ENCODE results near the gene TGM6. TPM values are rescaled to one million over a fixed set of nuclear protein-coding genes. Genes with fewer than 3 reads are reported as not detected.

TGM6 gene
- total RNA-seq, 2 experiments from 2014 or later = not detected

GRCh38 chr20:2346188-2346587 is 34.5 kb upstream of the TGM6 start:
- Mint-ChIP-seq H3K4me3 (no peak overlapping the region), H3K36me3 (no peaks in the 10 kb centered on the region), H3K27ac (no peak overlapping the region), H3K4me1 (no peaks in the 10 kb centered on the region), H3K9me3 (ENCODE audit: low read depth) (peaks cover 2% of the 10 kb centered on the region), H3K27me3 (peaks cover 10% of the 10 kb centered on the region)
- ATAC-seq = no peak
- CTCF ChIA-PET = interaction anchor here (0.7 to 1.1 kb wide), 3 partner anchors 19 to 139 kb away, joined by 3 read pairs; no protein-coding TSS in a partner anchor
- no peak for DNase-seq

DNA sequence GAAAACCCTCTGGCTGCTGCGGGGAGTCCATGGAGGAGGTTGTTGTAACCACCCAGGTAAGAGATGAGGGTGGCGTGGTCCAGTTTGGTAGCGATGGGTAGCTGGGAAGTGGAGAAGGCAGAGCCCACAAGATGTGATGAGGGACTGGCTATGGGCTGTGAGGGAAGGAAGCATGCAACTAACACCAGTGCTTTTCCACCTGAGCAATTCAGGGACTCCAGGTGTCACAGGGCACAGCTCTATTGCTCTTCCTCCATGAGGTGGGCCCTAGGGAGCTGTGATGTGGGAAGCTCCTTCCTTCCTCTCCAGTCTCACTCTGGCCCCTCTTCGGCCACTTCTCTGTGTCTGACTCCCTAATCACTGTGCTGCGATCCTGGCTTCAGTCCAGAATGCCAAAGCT is 32.4 kb upstream of the TGM6 start:
- DNase-seq = no peak
- H3K4me3 Mint-ChIP-seq = no peak overlapping the region
- H3K27me3 Mint-ChIP-seq = peaks cover 15% of the 10 kb centered on the region
- no peak overlapping the region for H3K27ac Mint-ChIP-seq
- no peaks in the 10 kb centered on the region for H3K36me3 Mint-ChIP-seq
- no peak for ATAC-seq
- CTCF ChIA-PET = no interaction called here
- peaks cover 2% of the 10 kb centered on the region for H3K9me3 Mint-ChIP-seq (ENCODE audit: low read depth)
- peaks cover 3% of the 10 kb centered on the region for H3K4me1 Mint-ChIP-seq

GRCh38 chr20:2349801-2350200 is 30.9 kb upstream of the TGM6 start:
- Mint-ChIP-seq H3K27me3 (peaks cover 25% of the 10 kb centered on the region), H3K9me3 (ENCODE audit: low read depth) (peaks cover 2% of the 10 kb centered on the region), H3K4me3 (no peak overlapping the region), H3K27ac (no peak overlapping the region), H3K4me1 (peaks cover 3% of the 10 kb centered on the region), H3K36me3 (no peaks in the 10 kb centered on the region)
- DNase-seq (no peak), ATAC-seq (no peak)
- CTCF ChIA-PET = interaction anchor here (1.1 to 1.4 kb wide), 3 partner anchors 38 to 126 kb away, joined by 3 to 5 read pairs (median 5); no protein-coding TSS in a partner anchor

DNA sequence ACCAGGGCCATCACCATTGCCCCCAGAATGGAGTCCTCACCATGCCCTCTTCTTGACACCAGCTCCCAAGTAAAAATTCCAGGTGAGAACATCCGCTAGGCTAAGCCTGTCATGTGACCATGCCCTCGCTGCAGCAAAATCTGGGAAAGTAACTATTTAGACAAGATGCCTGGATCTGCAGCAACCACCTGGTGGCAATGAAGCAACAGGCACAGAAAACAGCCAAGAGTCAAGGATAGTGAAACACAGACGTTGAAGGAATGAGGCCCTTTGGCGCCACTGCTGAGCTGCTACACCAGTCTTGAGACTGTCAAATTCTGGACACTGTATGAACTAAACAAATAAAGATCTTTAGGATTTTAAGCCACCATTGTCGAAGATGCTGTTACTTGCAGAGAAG is 30.1 kb upstream of the TGM6 start:
- no peak overlapping the region for H3K4me3 Mint-ChIP-seq
- H3K27ac Mint-ChIP-seq = no peak overlapping the region
- H3K4me1 Mint-ChIP-seq = peaks cover 3% of the 10 kb centered on the region
- no peak for ATAC-seq
- H3K27me3 Mint-ChIP-seq = peaks cover 27% of the 10 kb centered on the region
- H3K36me3 Mint-ChIP-seq = no peaks in the 10 kb centered on the region
- no peak for DNase-seq
- peaks cover 2% of the 10 kb centered on the region for H3K9me3 Mint-ChIP-seq (ENCODE audit: low read depth)
- CTCF ChIA-PET = interaction anchor here (0.7 to 1.4 kb wide), 3 partner anchors 37 to 324 kb away, joined by 3 to 5 read pairs (median 5); no protein-coding TSS in a partner anchor

DNA sequence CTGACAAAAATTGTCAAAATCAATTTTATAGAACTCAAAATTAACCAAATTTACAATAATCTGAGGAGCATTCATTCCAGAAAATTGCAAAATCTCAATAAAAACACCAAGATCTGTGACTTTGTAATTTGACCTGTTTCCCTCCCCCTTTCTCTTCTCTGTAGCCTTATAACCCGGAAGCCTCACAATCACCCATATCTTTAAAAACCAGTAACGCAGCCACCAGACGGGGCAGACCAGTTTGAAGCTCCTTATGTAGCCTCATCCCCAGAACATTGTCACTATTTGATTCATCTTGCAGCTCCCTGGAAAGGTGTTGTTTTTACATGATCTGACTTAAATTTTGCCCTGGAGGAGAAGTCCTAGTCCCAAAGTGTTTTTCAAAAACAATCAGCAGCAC is 27.5 kb upstream of the TGM6 start:
- no peaks in the 10 kb centered on the region for H3K9me3 Mint-ChIP-seq (ENCODE audit: low read depth)
- H3K4me1 Mint-ChIP-seq = peaks cover 3% of the 10 kb centered on the region
- CTCF ChIA-PET = interaction anchor here (0.7 kb wide), 1 partner anchor 21 kb away, joined by 3 read pairs; no protein-coding TSS in a partner anchor
- no peak overlapping the region for H3K4me3 Mint-ChIP-seq
- H3K27me3 Mint-ChIP-seq = peaks cover 34% of the 10 kb centered on the region
- ATAC-seq (no peak), DNase-seq (no peak)
- no peaks in the 10 kb centered on the region for H3K36me3 Mint-ChIP-seq
- no peak overlapping the region for H3K27ac Mint-ChIP-seq

- Mint-ChIP-seq H3K9me3 (ENCODE audit: low read depth) (peaks cover 3% of the 10 kb centered on the region), H3K4me3 (no peak overlapping the region), H3K27me3 (peaks cover 58% of the 10 kb centered on the region), H3K4me1 (peaks cover 3% of the 10 kb centered on the region), H3K27ac (no peak overlapping the region), H3K36me3 (no peaks in the 10 kb centered on the region)
- ATAC-seq (no peak), DNase-seq (no peak)
- CTCF ChIA-PET = interaction anchor here (1.2 kb wide), 1 partner anchor 96 kb away, joined by 4 read pairs; no protein-coding TSS in a partner anchor
Measured at GRCh38 chr20:2357114-2357513, 23.6 kb upstream of the TGM6 start.

DNA sequence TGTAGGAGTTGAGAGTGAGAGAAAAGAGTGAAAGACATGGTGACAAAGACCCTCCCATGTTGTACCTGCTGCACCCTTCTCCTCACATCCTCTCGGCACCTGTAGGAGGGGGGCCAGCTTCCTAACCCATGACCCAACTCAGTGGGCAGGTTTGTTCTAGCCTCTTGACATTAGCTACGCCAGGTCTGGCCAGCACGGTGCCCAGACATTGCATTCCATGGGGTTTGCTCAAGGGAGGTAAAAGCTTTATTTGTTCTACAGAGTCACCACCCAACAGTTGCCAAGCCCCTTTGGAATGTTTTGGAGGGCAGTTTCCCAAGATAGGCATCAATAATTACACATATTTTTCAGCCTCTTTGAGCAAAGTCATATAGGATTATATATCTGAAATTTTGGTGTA is 22.7 kb upstream of the TGM6 start:
- CTCF ChIA-PET = no interaction called here

GRCh38 chr20:2361035-2361593 is 19.6 kb upstream of the TGM6 start:
- Mint-ChIP-seq H3K4me3 (no peak overlapping the region), H3K27me3 (peaks cover 40% of the 10 kb centered on the region), H3K36me3 (no peaks in the 10 kb centered on the region), H3K27ac (no peak overlapping the region), H3K4me1 (no peaks in the 10 kb centered on the region), H3K9me3 (ENCODE audit: low read depth) (peaks cover 3% of the 10 kb centered on the region)
- CTCF ChIA-PET = no interaction called here
- no peak for DNase-seq
- ATAC-seq = no peak

More for the DNA sequence above, 22.7 kb upstream of the TGM6 start:
- Mint-ChIP-seq H3K27ac (no peak overlapping the region), H3K36me3 (no peaks in the 10 kb centered on the region), H3K27me3 (peaks cover 57% of the 10 kb centered on the region), H3K4me3 (no peak overlapping the region), H3K9me3 (ENCODE audit: low read depth) (peaks cover 3% of the 10 kb centered on the region), H3K4me1 (no peaks in the 10 kb centered on the region)
- ATAC-seq (no peak), DNase-seq (no peak)

- Mint-ChIP-seq H3K27ac (no peak overlapping the region), H3K4me3 (no peak overlapping the region), H3K9me3 (ENCODE audit: low read depth) (peaks cover 3% of the 10 kb centered on the region), H3K36me3 (no peaks in the 10 kb centered on the region), H3K27me3 (peaks cover 34% of the 10 kb centered on the region), H3K4me1 (no peaks in the 10 kb centered on the region)
- DNase-seq (no peak), ATAC-seq (no peak)
- CTCF ChIA-PET = no interaction called here
Measured at GRCh38 chr20:2363187-2363586, 17.5 kb upstream of the TGM6 start.

- H3K27ac Mint-ChIP-seq = no peak overlapping the region
- H3K4me3 Mint-ChIP-seq = no peak overlapping the region
- ATAC-seq (no peak), DNase-seq (no peak)
- CTCF ChIA-PET = no interaction called here
- peaks cover 3% of the 10 kb centered on the region for H3K9me3 Mint-ChIP-seq (ENCODE audit: low read depth)
- no peaks in the 10 kb centered on the region for H3K36me3 Mint-ChIP-seq
- no peaks in the 10 kb centered on the region for H3K4me1 Mint-ChIP-seq
- peaks cover 37% of the 10 kb centered on the region for H3K27me3 Mint-ChIP-seq
Measured at GRCh38 chr20:2363587-2363986, 17.1 kb upstream of the TGM6 start.

DNA sequence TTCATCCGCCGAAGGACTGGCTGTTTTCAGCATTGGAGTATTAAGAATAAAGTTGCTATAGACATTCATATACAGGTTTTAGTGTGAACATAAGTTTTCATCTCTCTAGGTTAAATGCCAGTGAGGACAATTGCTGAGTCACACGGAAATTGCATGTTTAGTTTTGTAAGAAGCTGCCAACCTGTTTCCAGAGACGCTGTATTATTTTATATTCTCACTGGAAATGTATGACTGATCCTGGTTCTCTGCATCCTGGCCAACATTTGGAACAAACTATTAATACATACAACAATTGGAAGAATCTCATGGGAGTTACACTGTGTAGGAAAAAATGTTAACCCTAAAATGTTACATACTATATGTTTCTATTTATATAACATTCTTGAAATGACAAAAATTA is 16.7 kb upstream of the TGM6 start:
- no peak for ATAC-seq
- H3K27me3 Mint-ChIP-seq = peaks cover 37% of the 10 kb centered on the region

GRCh38 chr20:2365091-2365490 is 15.6 kb upstream of the TGM6 start:
- Mint-ChIP-seq H3K4me3 (no peak overlapping the region), H3K36me3 (peaks cover 2% of the 10 kb centered on the region), H3K27me3 (peaks cover 31% of the 10 kb centered on the region), H3K27ac (no peak overlapping the region), H3K4me1 (no peaks in the 10 kb centered on the region), H3K9me3 (ENCODE audit: low read depth) (peaks cover 5% of the 10 kb centered on the region)
- no peak for DNase-seq
- CTCF ChIA-PET = interaction anchor here (0.9 kb wide), 1 partner anchor 19 kb away, joined by 3 read pairs; no protein-coding TSS in a partner anchor
- ATAC-seq = no peak

More for the DNA sequence above, 16.7 kb upstream of the TGM6 start:
- CTCF ChIA-PET = no interaction called here
- H3K36me3 Mint-ChIP-seq = peaks cover under 1% of the 10 kb centered on the region
- no peak overlapping the region for H3K27ac Mint-ChIP-seq
- no peak for DNase-seq
- no peaks in the 10 kb centered on the region for H3K4me1 Mint-ChIP-seq
- peaks cover 4% of the 10 kb centered on the region for H3K9me3 Mint-ChIP-seq (ENCODE audit: low read depth)
- H3K4me3 Mint-ChIP-seq = no peak overlapping the region

DNA sequence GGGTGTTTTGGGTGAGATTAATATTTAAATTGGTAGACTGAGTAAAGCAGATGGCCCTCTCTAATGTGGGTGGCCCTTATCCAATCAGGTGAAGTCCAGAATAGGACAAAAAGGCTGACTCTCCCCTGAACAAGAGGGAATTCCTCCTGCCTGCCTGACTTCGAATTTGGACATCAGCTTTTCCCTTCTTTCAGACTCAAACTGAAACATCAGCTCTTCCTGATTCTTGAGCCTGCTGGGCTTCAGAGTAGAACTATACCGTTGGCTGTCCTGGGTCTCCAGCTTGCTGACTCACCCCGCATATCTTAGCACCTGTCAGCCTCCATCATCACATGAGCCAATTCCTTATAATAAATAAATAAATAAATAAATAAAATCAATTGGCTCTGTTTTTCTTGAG is 15.0 kb upstream of the TGM6 start:
- H3K27me3 Mint-ChIP-seq = peaks cover 31% of the 10 kb centered on the region
- no peak overlapping the region for H3K4me3 Mint-ChIP-seq
- H3K36me3 Mint-ChIP-seq = peaks cover 2% of the 10 kb centered on the region
- no peak overlapping the region for H3K27ac Mint-ChIP-seq
- ATAC-seq (no peak), DNase-seq (no peak)
- CTCF ChIA-PET = interaction anchor here (0.9 kb wide), 1 partner anchor 19 kb away, joined by 3 read pairs; no protein-coding TSS in a partner anchor
- H3K9me3 Mint-ChIP-seq (ENCODE audit: low read depth) = peaks cover 5% of the 10 kb centered on the region
- no peaks in the 10 kb centered on the region for H3K4me1 Mint-ChIP-seq

DNA sequence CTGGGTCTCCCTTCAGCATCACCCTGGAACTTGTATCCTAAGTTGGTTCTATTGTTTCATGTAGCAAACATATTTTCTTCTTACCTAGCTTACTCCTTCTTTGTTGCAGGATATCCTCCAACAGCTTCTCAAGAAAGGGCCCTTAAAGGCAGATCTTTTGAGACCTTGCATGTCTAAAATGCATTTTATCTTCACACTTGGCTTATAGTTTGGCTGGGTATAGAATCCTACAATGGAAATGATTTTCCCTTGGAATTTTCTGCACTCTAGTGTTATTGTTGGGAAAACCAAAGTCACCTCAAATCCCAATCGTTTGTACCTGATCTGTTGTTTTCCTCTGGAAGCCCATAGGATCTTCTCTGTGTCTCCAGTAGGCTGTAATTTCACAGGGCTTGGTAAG is 12.1 kb upstream of the TGM6 start:
- Mint-ChIP-seq H3K27ac (no peak overlapping the region), H3K36me3 (peaks cover 2% of the 10 kb centered on the region), H3K4me3 (no peak overlapping the region), H3K27me3 (peaks cover 34% of the 10 kb centered on the region), H3K4me1 (no peaks in the 10 kb centered on the region), H3K9me3 (ENCODE audit: low read depth) (peaks cover 2% of the 10 kb centered on the region)
- no peak for ATAC-seq
- CTCF ChIA-PET = interaction anchor here (2.2 kb wide), 1 partner anchor 19 kb away, joined by 8 read pairs; no protein-coding TSS in a partner anchor
- no peak for DNase-seq

Measured in activated CD8-positive, alpha-beta memory T cell treated with anti-CD3 and anti-CD28 coated beads, Interleukin-2, amount 10 ng/mL, durations not matched to agents 7 days and 5 days (primary cell).